Loucy (cell line): ENCODE data around the gene GPBP1.

ENCODE experiments used
- H2AFZ ChIP-seq: fragments of 200-600 bp; sonication (generic); 2 replicates; pipeline ENCODE4 v1.6.0; 2016; ENCODE audit warnings: antibody characterized with exemption, mild to moderate bottlenecking, low read length, moderate library complexity
- H3F3A ChIP-seq: fragments of 200-600 bp; 2 replicates; pipeline ENCODE4 v1.6.0; 2016; ENCODE audit warnings: antibody characterized with exemption, low read depth, mild to moderate bottlenecking
- H3K27me3 ChIP-seq: fragments of 200-600 bp; sonication (generic); 2 replicates; pipeline ENCODE4 v1.6.1; 2014; ENCODE audit warnings: low read length, mild to moderate bottlenecking; ENCODE audit not compliant: insufficient read depth, poor library complexity, severe bottlenecking
- H3K36me3 ChIP-seq: fragments of 200-600 bp; sonication (generic); 2 replicates; pipeline ENCODE4 v1.6.1; 2016; ENCODE audit warnings: low read length; ENCODE audit not compliant: insufficient read depth
- H3K4me1 ChIP-seq: fragments of 200-600 bp; sonication (generic); 2 replicates; pipeline ENCODE4 v1.5.1; 2014; ENCODE audit warnings: low read length, mild to moderate bottlenecking; ENCODE audit not compliant: insufficient read depth, poor library complexity, severe bottlenecking
- H3K4me2 ChIP-seq: fragments of 200-600 bp; sonication (generic); 2 replicates; pipeline ENCODE4 v1.6.0; 2014; ENCODE audit warnings: antibody characterized with exemption, low read length, low read depth, mild to moderate bottlenecking; ENCODE audit not compliant: poor library complexity, severe bottlenecking
- H3K4me3 ChIP-seq: fragments of 200-600 bp; sonication (generic); 2 replicates; pipeline ENCODE4 v1.5.1; 2014; ENCODE audit warnings: low read length, mild to moderate bottlenecking, mixed read lengths; ENCODE audit not compliant: poor library complexity, severe bottlenecking
- H3K79me2 ChIP-seq: fragments of 200-600 bp; sonication (generic); 2 replicates; pipeline ENCODE4 v1.6.1; 2014; ENCODE audit warnings: low read length; ENCODE audit not compliant: insufficient read depth
- H3K9ac ChIP-seq: fragments of 200-600 bp; sonication (generic); 2 replicates; pipeline ENCODE4 v1.6.0; 2014; ENCODE audit warnings: mild to moderate bottlenecking, low read depth, low read length, moderate library complexity; ENCODE audit not compliant: poor library complexity, severe bottlenecking
- H3K9me2 ChIP-seq: fragments of 200-600 bp; sonication (generic); replicated peaks from 2 replicates; pipeline ENCODE4 v1.6.1; 2016; ENCODE audit warnings: low read depth, low read length, mixed read lengths
- H3K9me3 ChIP-seq: fragments of 200-600 bp; sonication (generic); 2 replicates; pipeline ENCODE4 v1.6.1; 2014; ENCODE audit warnings: mild to moderate bottlenecking, antibody characterized with exemption, low read length, low read depth; ENCODE audit not compliant: insufficient read depth
- H4K20me1 ChIP-seq: fragments of 200-600 bp; sonication (generic); 2 replicates; pipeline ENCODE4 v1.6.0; 2014; ENCODE audit warnings: antibody characterized with exemption, low read length, mild to moderate bottlenecking; ENCODE audit not compliant: insufficient read depth, poor library complexity, severe bottlenecking
- CTCF ChIP-seq: fragments of 200-600 bp; sonication (generic); conservative IDR thresholded peaks from 2 replicates; pipeline ENCODE4 v1.5.1; 2014; ENCODE audit warnings: mild to moderate bottlenecking, antibody characterized with exemption, low read length
- EZH2phosphoT487 ChIP-seq: fragments of 200-600 bp; IDR thresholded peaks from 2 replicates; pipeline ENCODE4 v1.6.1; 2018; ENCODE audit warnings: antibody characterized with exemption, mild to moderate bottlenecking, moderate library complexity, borderline replicate concordance

Gene GPBP1

DNA sequence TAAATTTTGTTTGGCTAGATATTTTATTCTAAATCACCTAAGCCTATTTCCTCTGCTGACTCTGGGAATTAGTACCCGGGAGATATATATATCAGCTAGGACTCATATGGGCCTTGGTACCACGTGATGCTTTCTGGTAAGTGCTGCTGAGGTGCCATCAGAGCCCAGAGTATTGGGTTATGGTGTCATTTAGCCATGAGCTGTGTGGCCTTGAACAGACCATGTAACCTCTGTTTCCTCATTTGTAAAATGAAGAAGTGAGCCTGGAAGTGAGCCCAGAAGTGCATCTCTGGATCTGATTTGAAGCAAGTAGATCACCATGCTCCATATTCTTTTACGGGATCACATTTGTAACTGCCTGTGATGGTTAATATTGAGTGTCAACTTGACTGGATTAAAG lies 126.1 kb downstream of the GPBP1 start:
- Histone ChIP-seq H3K79me2 (no peaks in the 10 kb centered on the region), H3K4me3 (no peak overlapping the region), H4K20me1 (no peaks in the 10 kb centered on the region), H3K9me2 (no peaks in the 10 kb centered on the region), H3K27me3 (no peaks in the 10 kb centered on the region), H3K9ac (no peak overlapping the region), H3K4me1 (peaks cover 16% of the 10 kb centered on the region), H3K36me3 (no peaks in the 10 kb centered on the region), H3K9me3 (no peaks in the 10 kb centered on the region), H3K4me2 (no peak overlapping the region), H2AFZ (no peak overlapping the region), H3F3A (no peaks in the 10 kb centered on the region)
- TF ChIP-seq EZH2phosphoT487 = no peak
- TF ChIP-seq CTCF = no peak

GRCh38 chr5:57302164-57302563 lies 128.3 kb downstream of the GPBP1 start:
- Histone ChIP-seq H2AFZ (no peak overlapping the region), H3K4me2 (no peak overlapping the region), H3K79me2 (no peaks in the 10 kb centered on the region), H3K9me2 (no peaks in the 10 kb centered on the region), H3K4me1 (peaks cover 16% of the 10 kb centered on the region), H4K20me1 (no peaks in the 10 kb centered on the region), H3K9ac (no peak overlapping the region), H3K27me3 (no peaks in the 10 kb centered on the region), H3K36me3 (no peaks in the 10 kb centered on the region), H3F3A (no peaks in the 10 kb centered on the region), H3K9me3 (0 out of 2 replicates have a peak, but pooled peaks cover 6% of the 10 kb centered on the region), H3K4me3 (no peak overlapping the region)
- TF ChIP-seq CTCF (peak; percentile 43), EZH2phosphoT487 (no peak)

DNA sequence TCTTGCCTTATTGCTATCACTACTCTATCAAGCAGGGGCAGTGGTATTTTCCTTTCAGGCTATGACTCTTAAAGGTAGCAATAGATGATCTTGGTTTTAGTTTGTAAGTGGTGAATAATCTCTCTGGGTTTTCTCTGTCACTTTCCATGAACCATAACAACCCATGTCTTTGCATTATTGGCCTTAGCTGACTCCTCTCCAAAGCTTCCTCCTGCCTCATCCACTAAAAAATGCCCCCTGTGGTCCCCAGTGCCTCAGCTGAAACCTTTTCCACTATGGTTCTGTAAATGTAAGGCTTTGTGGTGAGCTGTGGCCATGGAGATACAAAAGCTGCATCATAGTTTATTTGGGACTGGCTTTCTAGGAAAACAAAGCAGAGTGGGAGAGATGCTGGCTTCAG lies 128.8 kb downstream of the GPBP1 start:
- H3K9ac ChIP-seq = no peak overlapping the region

More for the DNA sequence above, 128.8 kb downstream of the GPBP1 start:
- Histone ChIP-seq H4K20me1 (no peaks in the 10 kb centered on the region), H3K79me2 (no peaks in the 10 kb centered on the region), H3K4me2 (no peak overlapping the region), H3K36me3 (no peaks in the 10 kb centered on the region), H2AFZ (no peak overlapping the region), H3K4me1 (peaks cover 16% of the 10 kb centered on the region), H3K9me2 (no peaks in the 10 kb centered on the region), H3K9me3 (0 out of 2 replicates have a peak, but pooled peaks cover 6% of the 10 kb centered on the region), H3K27me3 (no peaks in the 10 kb centered on the region), H3F3A (no peaks in the 10 kb centered on the region), H3K4me3 (no peak overlapping the region)
- TF ChIP-seq EZH2phosphoT487 (no peak), CTCF (no peak; the same call in 1 of the 2 replicates)
